DMS53 treated with DMSO at 0.1 percent for 48 hours (cell line): ENCODE measurements around the gene GBGT1.
"Not testable (repeated sequence)": the region's sequence is repeated elsewhere in the genome, so short reads cannot be mapped to it uniquely, and the experiment has no call there.

ENCODE experiments used
- DNase-seq: peaks from one replicate; lab custom pipeline; 2025; ENCODE audit not compliant: unreplicated experiment; lab: John Stamatoyannopoulos, UW

The GBGT1 gene

GRCh38 chr9:133163504-133164172, at the start of gene GBGT1:
TSS of gene GBGT1 (minus strand) at chr9:133163914. CDS start at chr9:133162412, 1,502 bp downstream.
- peak; percentile 27 for DNase-seq

GRCh38 chr9:133210609-133211008, 46.9 kb upstream of the GBGT1 start:
- DNase-seq = no peak

DNA sequence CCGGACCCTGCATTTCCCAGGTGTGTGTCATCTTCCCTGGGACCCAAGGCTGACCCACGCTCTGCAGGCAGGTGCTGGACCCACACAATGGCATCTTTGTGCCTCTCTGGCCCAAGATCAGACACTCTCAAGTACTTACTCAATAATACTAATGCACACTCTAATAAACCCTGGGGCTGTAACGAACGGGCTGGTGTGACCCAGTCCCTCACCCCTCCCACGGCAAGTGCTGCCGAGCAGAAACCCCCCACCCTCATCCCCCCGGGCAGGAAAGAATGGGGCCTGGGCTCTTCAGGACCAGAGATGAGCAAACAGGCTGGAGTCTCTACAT, 46.5 kb upstream of the GBGT1 start:
- DNase-seq = no peak

DNA sequence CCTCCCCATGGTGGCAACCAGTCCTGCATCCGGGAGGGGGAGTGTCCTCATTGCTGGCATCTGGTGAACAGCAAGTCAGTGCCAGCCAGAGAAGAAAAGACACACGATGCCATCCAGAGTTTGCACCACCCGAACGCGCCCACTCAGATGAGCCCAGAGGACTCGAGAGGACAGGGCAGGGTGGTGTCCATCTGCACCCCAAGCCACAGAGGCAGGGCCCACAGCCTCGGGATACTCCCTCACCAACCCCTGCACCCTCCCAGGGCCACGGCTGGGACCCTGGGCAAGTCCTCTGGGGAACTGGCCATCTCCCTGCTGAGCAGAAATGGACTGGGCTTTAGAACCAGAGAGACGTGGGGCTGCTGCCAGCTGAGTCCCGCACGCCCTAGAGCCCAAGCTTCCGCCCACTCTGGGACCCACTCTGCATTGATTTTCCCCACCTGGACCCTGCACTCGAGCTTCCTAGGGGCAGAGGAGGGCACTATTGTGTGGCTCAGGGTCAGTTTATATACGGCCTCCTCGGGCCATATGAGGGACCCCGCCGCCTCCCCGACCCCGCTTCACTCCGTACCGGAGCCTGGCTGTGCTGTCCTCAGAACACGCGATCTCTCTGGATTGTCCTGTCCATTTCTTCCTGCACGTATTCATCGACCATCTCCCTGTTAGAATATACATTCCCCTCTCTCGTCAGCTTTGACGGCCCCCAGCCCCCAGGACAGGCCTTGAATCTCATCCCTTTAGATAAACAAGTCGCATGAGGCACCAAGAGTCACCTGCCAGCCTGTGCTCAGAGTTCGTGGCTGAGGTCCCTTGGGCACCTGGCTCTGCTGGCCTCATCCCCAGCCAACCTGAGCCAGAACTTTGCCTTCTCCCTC, 45.9 kb upstream of the GBGT1 start:
- DNase-seq = not testable (repeated sequence)

GRCh38 chr9:133208880-133209300, 45.2 kb upstream of the GBGT1 start, which contains the start of gene OBP2B:
TSS of gene OBP2B (minus strand) at chr9:133209250. CDS start at chr9:133209199, 51 bp downstream.
- DNase-seq = not testable (repeated sequence)

DNA sequence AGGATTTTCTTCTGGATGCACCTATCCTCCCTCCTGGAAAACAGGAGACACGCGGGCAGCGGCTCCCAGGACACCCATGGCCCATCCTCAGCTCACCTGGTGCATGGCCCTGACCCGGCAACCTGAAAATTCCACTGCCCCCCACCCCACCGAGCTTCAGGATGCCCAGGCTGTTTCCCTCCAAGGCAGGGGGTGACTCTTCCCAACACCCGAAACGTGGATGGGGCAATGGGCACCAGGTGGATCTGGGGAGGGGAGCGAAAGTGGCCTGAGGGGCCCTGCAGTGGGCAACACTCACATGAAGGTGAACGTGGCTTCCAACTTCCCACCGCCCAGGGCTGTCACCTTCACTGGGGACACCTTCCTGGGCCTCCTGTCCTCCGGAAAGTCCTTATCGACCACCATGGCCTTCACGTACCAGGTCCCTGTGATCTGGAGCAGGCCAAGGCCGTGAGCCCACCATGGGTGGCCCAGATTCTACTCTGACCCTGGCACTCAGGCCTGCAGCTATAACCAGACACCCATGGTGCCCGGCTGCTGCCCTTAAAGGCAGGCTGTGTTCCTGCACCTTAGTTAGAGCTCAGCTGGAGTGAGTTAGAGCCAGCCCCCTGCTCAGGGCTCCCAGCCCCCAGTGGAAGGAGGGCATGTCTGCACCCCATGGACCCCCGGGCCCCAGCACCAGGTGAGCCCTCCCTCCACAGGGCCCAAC, 44.6 kb upstream of the GBGT1 start:
- not testable (repeated sequence) for DNase-seq

GRCh38 chr9:133207540-133208170, 43.9 kb upstream of the GBGT1 start:
- no peak for DNase-seq

- DNase-seq = no peak
Observed at GRCh38 chr9:133207021-133207531, 43.4 kb upstream of the GBGT1 start.

DNA sequence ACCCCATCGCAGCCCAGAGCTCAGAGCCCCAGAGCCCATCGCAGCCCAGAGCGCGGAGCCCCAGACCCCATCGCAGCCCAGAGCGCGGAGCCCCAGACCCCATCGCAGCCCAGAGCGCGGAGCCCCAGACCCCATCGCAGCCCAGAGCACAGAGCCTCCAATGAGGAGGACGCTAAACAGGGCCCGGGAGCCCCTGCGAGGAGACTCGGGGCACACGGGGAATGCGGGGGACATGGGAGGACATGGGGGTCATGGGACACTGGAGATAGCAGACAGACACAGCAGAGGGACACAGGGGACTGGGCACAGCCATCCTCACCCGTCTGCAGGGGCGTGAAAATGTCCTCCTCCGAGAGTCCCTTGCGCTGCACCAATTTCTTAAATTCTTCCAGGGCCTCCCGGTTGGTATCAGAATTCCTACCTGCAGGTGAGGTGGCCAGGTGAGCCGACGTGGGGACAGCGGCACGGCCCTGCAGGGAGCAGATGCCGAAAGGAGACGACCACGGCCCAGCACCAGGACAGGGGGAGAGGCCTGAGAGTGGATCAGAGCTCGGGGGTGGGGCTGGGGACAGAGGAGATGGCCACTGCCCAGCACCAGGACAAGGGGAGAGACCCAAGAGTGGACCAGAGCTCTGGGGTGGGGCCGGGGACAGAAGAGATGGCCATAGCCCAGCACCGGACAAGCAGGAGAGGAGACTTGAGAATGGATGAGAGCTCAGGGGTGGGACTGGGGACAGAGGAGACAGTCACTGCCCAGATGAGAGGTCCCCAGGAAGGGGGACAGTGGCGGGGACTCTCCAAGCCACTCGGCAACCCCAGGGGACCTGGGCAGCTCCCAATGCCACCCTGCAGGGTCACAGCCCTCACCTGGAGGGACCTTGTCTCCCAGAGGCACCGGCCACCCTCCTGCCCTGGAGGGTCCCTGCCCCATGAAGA, 42.5 kb upstream of the GBGT1 start:
- no peak for DNase-seq

DNA sequence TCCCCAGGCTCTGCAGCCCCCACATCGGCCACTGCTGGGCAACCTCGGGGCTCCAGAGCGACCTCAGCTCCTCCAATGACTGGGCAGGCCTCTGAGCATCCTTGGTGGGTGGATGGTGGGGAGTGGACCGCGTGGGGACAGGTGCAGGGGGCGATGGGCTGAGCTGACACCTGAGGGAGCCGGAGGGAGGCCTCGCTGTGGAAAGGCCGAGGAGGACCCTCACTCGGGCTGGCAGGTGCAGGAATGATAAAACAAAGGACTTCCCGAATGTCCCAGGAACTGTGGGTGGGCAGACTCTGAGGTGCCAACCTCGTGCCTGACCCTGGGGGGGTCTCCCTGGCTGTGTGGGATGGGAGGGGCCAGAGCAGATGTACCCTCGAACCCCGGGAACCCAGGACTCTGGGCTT, 41.8 kb upstream of the GBGT1 start:
- not testable (repeated sequence) for DNase-seq

- no peak for DNase-seq
Observed at GRCh38 chr9:133204993-133205336, 41.3 kb upstream of the GBGT1 start.

- no peak for DNase-seq
Observed at GRCh38 chr9:133204335-133204992, 40.8 kb upstream of the GBGT1 start.

DNA sequence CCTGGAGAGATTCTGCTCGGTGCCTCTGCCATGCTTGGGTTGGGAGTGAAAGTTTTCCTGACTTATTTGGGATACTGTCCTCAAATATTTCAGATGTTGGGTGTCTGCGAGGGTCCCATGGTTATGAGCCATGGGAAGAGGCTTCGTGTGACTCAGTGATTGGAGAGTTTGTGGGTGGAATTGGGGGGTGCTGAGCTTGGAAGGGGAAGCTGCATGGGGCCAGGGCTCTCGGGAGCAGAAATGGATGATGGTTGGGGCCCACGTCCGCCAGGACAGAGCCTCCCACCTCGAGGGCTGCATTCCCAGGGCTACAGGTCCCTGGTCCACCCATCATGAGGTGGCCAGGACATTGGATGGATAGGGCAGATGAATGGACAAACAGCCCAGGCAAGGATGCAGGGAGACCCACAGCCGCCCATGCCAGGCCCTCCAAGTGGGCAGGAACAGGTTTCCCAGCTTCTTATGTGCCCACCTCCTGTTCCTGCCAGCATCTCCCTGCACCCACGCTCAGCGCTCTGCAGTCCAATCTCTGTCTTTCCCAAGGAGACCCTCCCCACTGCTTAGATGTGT, 39.9 kb upstream of the GBGT1 start:
- DNase-seq = no peak

DNA sequence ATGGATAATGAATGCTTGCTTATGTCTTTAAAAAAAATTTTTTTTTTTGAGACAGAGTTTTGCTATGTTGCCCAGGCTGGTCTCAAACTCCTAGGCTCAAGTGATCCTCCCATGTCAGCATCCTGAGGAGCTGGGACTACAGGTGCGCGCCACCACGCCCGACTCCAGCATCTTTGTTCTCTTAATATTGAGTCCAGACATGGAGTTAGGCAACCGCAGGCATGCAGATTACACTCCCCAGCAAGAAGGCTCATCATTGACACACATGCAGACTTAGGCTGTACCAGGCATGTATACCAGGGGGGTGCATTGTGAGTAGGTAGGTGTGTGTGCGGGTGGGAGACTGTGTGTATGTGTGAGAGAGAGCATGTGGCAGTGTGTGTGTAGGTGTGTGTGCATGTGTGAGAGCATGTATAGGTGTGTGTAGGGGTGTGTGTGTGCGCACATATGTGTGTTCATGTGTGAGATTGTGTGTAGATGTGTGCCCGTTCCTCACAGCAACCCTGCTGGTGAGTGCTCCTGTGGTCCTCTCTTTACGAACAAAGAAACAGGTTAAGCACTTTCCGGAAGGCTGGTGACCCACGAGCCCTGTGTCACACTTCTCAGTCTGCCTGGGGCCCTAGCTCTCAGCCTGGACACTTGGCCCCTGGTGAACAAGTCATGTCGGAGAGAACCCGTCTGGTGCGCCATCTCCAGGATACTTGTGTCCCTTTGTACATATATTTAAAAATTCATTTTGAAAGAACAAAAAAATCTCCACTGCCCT, 39.2 kb upstream of the GBGT1 start:
- no peak for DNase-seq

- no peak for DNase-seq
Observed at GRCh38 chr9:133202145-133202513, 38.4 kb upstream of the GBGT1 start.

DNA sequence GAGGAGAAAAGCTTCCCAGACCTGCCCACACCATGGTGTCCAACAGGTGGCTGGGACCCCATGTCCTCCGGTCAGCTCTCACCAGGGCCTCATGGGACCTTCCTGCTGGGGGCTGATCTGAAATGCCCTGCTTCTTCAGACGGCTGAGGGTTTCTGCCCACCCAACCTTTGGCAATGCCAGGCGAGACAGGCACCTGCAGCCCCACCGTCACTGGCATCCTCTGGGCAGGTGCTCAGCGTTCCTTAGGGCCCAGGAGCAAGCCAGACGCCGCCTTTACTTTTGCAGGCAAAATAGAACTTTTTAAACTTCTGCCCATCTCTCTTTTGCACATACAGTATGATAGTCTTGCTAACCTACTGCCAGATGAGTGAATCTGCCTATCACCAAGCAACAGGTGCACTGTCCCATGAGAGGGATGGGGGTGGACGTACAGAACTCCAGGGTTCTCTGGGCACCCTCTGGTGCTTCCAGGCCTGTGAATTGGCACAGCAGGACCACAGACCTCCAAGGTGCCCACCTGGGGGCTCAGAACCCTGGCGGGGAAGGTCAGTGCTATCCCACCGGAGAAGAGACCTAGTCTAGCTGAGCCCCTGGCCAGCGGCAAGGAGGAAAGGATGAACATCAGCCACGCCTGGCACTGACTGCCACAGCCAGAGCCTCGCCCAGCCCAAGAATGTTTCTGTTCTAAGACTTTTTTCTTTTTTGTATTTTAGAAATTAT, 37.9 kb upstream of the GBGT1 start:
- no peak for DNase-seq

- DNase-seq = no peak
Observed at GRCh38 chr9:133200631-133201030, 36.9 kb upstream of the GBGT1 start.
